Measurements from ENCODE around the gene RBM26.

The RBM26 gene

DNA sequence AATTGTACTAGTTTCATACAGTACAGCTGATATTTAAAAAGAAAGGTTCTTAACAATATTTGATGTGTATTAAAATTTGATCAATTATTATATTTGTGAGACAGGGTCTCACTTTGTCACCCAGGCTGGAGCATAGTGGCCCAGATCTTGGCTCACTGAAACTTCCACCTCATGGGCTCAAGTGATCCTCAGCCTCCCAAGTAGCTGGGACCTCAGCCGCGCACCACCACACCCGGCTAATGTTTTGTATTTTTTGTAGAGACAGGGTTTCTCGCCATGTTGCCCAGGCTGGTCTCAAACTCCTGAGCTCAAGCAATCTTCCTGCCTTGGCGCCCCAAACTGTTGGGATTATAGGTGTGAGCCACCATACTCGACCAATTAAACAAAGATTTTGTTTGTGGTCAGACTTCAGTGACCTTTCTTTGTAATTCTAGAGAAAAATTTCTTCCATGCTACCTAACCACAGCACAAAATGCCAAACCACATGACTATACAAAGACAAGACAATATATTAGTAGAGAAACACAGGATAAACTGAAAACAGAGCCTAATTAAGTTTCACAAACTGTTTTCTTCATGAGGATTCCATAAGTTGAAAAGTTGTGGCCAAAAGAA is 59.6 kb downstream of the RBM26 start:
- Histone ChIP-seq H3K36me3 (ENCODE audit: low read depth) (peaks cover 90% of the 10 kb centered on the region), H3K27ac (ENCODE audit: poor library complexity, severe bottlenecking) (no peak overlapping the region), H3K9me3 (ENCODE audit: severe bottlenecking) (no peaks in the 10 kb centered on the region), H3K4me1 (ENCODE audit: insufficient read depth, poor library complexity, severe bottlenecking) (no peaks in the 10 kb centered on the region), H3K27me3 (ENCODE audit: insufficient read depth, poor library complexity, severe bottlenecking) (no peaks in the 10 kb centered on the region), H3K4me3 (ENCODE audit: severe bottlenecking) (no peak overlapping the region)
- ATAC-seq (ENCODE audit: low read depth) (no peak), DNase-seq (ENCODE audit: low spot score) (no peak)
- TF ChIP-seq, protein P1, sequence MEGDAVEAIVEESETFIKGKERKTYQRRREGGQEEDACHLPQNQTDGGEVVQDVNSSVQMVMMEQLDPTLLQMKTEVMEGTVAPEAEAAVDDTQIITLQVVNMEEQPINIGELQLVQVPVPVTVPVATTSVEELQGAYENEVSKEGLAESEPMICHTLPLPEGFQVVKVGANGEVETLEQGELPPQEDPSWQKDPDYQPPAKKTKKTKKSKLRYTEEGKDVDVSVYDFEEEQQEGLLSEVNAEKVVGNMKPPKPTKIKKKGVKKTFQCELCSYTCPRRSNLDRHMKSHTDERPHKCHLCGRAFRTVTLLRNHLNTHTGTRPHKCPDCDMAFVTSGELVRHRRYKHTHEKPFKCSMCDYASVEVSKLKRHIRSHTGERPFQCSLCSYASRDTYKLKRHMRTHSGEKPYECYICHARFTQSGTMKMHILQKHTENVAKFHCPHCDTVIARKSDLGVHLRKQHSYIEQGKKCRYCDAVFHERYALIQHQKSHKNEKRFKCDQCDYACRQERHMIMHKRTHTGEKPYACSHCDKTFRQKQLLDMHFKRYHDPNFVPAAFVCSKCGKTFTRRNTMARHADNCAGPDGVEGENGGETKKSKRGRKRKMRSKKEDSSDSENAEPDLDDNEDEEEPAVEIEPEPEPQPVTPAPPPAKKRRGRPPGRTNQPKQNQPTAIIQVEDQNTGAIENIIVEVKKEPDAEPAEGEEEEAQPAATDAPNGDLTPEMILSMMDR (IDR thresholded peaks at IDR 0.05; ENCODE audit: poor library complexity, severe bottlenecking), result no peak

DNA sequence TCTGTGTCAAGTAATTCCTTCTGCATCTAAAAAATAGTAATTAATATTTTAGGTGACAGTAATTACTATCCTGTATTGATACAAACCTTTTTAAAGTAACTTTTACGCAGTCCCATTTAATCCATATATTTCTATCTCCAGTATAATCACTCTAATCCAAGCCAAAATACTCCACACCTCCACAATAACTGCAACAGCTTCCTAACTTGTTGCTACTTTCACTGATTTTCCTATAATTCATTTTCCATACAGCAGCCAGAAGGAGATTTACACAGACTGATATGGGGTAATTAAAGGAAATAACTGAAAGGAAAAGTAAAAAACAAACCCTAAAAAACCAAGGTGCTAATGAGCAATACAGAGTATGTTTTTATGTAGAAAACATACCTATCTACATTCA is 64.9 kb downstream of the RBM26 start:
- Histone ChIP-seq H3K4me3 (ENCODE audit: severe bottlenecking) (no peak overlapping the region), H3K4me1 (ENCODE audit: insufficient read depth, poor library complexity, severe bottlenecking) (no peaks in the 10 kb centered on the region), H3K36me3 (ENCODE audit: low read depth) (peaks cover 97% of the 10 kb centered on the region), H3K27ac (ENCODE audit: poor library complexity, severe bottlenecking) (no peak overlapping the region), H3K9me3 (ENCODE audit: severe bottlenecking) (no peaks in the 10 kb centered on the region), H3K27me3 (ENCODE audit: insufficient read depth, poor library complexity, severe bottlenecking) (no peaks in the 10 kb centered on the region)
- TF ChIP-seq, protein P1 (IDR thresholded peaks at IDR 0.05; ENCODE audit: poor library complexity, severe bottlenecking), result no peak
- DNase-seq (ENCODE audit: low spot score) (no peak), ATAC-seq (ENCODE audit: low read depth) (no peak)

DNA sequence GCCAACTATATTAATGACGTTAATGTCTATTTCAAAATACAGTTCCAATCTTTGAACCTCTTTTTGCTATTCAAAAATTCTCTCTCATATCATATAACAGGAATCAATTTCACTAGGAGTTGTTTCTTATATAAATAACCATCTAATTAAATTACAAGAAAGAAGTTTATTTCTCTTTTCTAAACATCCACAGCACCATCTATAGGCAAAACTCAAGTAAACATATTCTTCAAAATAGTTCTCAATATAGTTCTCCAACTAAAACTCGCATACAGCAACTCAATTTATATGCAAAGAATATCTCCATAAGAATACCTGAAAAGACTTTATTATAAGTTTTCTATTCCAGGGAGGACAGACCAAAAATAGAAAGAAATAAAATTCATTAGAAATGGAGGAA is 65.6 kb downstream of the RBM26 start:
- H3K27ac ChIP-seq (ENCODE audit: poor library complexity, severe bottlenecking), result no peak overlapping the region
- no peak overlapping the region for H3K4me3 ChIP-seq (ENCODE audit: severe bottlenecking)
- ATAC-seq (ENCODE audit: low read depth) (no peak), DNase-seq (ENCODE audit: low spot score) (no peak)
- TF ChIP-seq, protein P1 (IDR thresholded peaks at IDR 0.05; ENCODE audit: poor library complexity, severe bottlenecking), result peak; percentile 20
- H3K36me3 ChIP-seq (ENCODE audit: low read depth), result peaks cover 98% of the 10 kb centered on the region
- H3K4me1 ChIP-seq (ENCODE audit: insufficient read depth, poor library complexity, severe bottlenecking), result no peaks in the 10 kb centered on the region
- no peaks in the 10 kb centered on the region for H3K9me3 ChIP-seq (ENCODE audit: severe bottlenecking)
- H3K27me3 ChIP-seq (ENCODE audit: insufficient read depth, poor library complexity, severe bottlenecking), result no peaks in the 10 kb centered on the region

DNA sequence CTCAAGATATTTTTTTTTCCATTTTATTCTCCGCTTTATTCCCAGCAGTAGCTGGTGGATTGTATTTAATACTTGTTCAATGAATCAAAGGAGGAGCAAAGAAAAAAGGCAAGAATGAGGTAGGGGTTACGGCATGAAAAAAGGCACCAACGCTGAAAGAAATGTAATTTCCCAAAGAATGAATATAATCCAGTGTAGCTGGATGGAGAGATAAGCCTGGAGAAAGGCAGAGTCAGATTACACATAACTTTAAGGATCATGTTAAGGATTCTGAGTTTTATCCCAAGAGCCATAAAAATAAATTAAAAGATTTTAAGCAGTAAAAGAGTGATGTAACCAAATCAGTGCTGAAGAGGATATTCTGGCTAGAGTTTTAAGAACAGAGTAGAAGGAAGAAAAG is 67.7 kb downstream of the RBM26 start:
- no peaks in the 10 kb centered on the region for H3K27me3 ChIP-seq (ENCODE audit: insufficient read depth, poor library complexity, severe bottlenecking)
- no peak overlapping the region for H3K4me3 ChIP-seq (ENCODE audit: severe bottlenecking)
- TF ChIP-seq, protein P1 (IDR thresholded peaks at IDR 0.05; ENCODE audit: poor library complexity, severe bottlenecking), result no peak
- no peaks in the 10 kb centered on the region for H3K9me3 ChIP-seq (ENCODE audit: severe bottlenecking)
- no peaks in the 10 kb centered on the region for H3K4me1 ChIP-seq (ENCODE audit: insufficient read depth, poor library complexity, severe bottlenecking)
- H3K36me3 ChIP-seq (ENCODE audit: low read depth), result peaks cover 96% of the 10 kb centered on the region
- H3K27ac ChIP-seq (ENCODE audit: poor library complexity, severe bottlenecking), result no peak overlapping the region
- no peak for ATAC-seq (ENCODE audit: low read depth)
- DNase-seq (ENCODE audit: low spot score), result no peak

DNA sequence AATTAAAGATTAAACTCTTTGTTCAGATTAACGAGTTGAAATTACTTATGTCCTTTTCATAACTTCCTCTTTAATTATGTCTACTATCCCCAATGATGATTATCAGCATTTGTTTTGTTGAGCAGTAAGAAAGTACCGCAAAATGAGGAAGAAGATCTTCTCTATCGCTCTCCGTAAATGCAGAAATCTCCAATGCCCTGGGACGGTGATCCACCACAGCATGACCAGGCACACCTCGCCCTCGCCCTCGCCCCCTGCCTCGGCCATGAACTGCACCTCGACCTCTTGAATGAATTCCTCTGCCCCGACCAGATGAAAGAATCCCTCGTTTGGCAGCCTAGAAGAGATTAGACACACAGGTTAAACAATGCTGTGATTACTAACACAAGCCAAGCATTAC is 69.1 kb downstream of the RBM26 start:
- no peak overlapping the region for H3K4me3 ChIP-seq (ENCODE audit: severe bottlenecking)
- no peaks in the 10 kb centered on the region for H3K27me3 ChIP-seq (ENCODE audit: insufficient read depth, poor library complexity, severe bottlenecking)
- DNase-seq (ENCODE audit: low spot score) (no peak), ATAC-seq (ENCODE audit: low read depth) (no peak)
- H3K36me3 ChIP-seq (ENCODE audit: low read depth), result peaks cover 96% of the 10 kb centered on the region
- TF ChIP-seq, protein P1 (IDR thresholded peaks at IDR 0.05; ENCODE audit: poor library complexity, severe bottlenecking), result no peak
- no peaks in the 10 kb centered on the region for H3K9me3 ChIP-seq (ENCODE audit: severe bottlenecking)
- H3K27ac ChIP-seq (ENCODE audit: poor library complexity, severe bottlenecking), result no peak overlapping the region
- H3K4me1 ChIP-seq (ENCODE audit: insufficient read depth, poor library complexity, severe bottlenecking), result no peaks in the 10 kb centered on the region

Measured in RWPE2 (cell line).